ENCODE data around the gene FMO1. TPM values are rescaled to one million over a fixed set of nuclear protein-coding genes. Genes with fewer than 3 reads are reported as not detected.
"Not testable (repeated sequence)": the region's sequence is repeated elsewhere in the genome, so short reads cannot be mapped to it uniquely, and the experiment has no call there.

FMO1 gene
- polyA plus RNA-seq, 2 of the 4 experiments (the other 2 are of a cell fraction), result not detected

- Histone ChIP-seq H3K4me1 (no peaks in the 10 kb centered on the region), H3K9me3 (no peaks in the 10 kb centered on the region), H3K4me3 (no peak overlapping the region), H3K27ac (no peak overlapping the region), H3K4me2 (no peak overlapping the region)
- DNase-seq (ENCODE audit: low read depth in 1 of 2, low spot score in 1 of 2) (no peak), FAIRE-seq (no peak), ATAC-seq (no peak)
- 4% methylated on average over 4 of the region's 4 CpGs for WGBS (ENCODE audit: missing lambda C conversion rate)
- TF ChIP-seq REST (IDR thresholded peaks at IDR 0.05), result no peak
- no peak for TF ChIP-seq CTCF (IDR thresholded peaks at IDR 0.05)
- no peak for TF ChIP-seq RARB (CRISPR knock-in tag; IDR thresholded peaks at IDR 0.05)
- no peak for TF ChIP-seq NR3C1 (IDR thresholded peaks at IDR 0.05)
- TF ChIP-seq EHMT2 (IDR thresholded peaks at IDR 0.05; ENCODE audit: low read depth), result no peak
- no peak for TF ChIP-seq ESRRA (IDR thresholded peaks at IDR 0.05; ENCODE audit: borderline replicate concordance, low read length)
- TF ChIP-seq FOSL2 (IDR thresholded peaks at IDR 0.05), result no peak
- peak; percentile 16; the same call in 1 of the 2 replicates for TF ChIP-seq FOSL2 (CRISPR knock-in tag; IDR thresholded peaks at IDR 0.05)
- ChIA-PET CTCF (interaction anchor here (0.9 kb wide), 1 partner anchor 27 kb away, joined by 3 read pairs; no protein-coding TSS in a partner anchor), POLR2A (no interaction called here)
These were observed 37.9 kb downstream of the FMO1 start for GRCh38 chr1:171286032-171286705.

DNA sequence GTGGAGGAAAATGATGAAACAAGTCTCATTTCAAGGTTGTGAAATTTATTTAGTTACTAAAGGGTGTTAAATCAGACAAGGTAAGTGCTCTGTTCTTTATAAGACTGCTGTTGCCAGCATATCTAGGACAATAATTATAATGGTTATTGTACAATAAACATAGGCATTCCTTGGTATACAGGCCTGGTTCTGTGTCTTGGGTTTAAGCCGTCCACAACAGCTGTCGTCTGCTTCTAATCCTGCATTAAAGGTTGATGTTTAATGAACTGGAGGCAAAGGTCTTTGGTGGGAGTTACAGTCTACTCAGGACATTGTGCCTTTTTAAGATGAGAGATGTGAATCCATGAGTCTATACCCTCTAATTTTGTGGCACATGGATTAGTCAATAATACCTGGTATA, 42.3 kb downstream of the FMO1 start:
- Histone ChIP-seq H3K27ac (no peak overlapping the region), H3K4me3 (no peak overlapping the region), H3K4me1 (no peaks in the 10 kb centered on the region), H3K4me2 (no peak overlapping the region), H3K9me3 (no peaks in the 10 kb centered on the region)
- FAIRE-seq, result no peak
- 76% methylated on average over 2 of the region's 2 CpGs for WGBS (ENCODE audit: missing lambda C conversion rate)
- TF ChIP-seq ZC3H11A (IDR thresholded peaks at IDR 0.05), result no peak
- TF ChIP-seq CHD4 (IDR thresholded peaks at IDR 0.05; ENCODE audit: borderline replicate concordance), result no peak
- TF ChIP-seq CBX8 (IDR thresholded peaks at IDR 0.05), result no peak
- no peak for TF ChIP-seq SREBF2 (IDR thresholded peaks at IDR 0.05)
- no peak for TF ChIP-seq MAX (IDR thresholded peaks at IDR 0.05)
- no peak for TF ChIP-seq ZSCAN20 (CRISPR knock-in tag; IDR thresholded peaks at IDR 0.05)
- no peak for TF ChIP-seq CBX2 (IDR thresholded peaks at IDR 0.05; ENCODE audit: borderline replicate concordance, low read depth)
- ATAC-seq, result no peak
- ChIA-PET POLR2A (no interaction called here), CTCF (no interaction called here)
- DNase-seq (ENCODE audit: low read depth in 1 of 2, low spot score in 1 of 2), result no peak

DNA sequence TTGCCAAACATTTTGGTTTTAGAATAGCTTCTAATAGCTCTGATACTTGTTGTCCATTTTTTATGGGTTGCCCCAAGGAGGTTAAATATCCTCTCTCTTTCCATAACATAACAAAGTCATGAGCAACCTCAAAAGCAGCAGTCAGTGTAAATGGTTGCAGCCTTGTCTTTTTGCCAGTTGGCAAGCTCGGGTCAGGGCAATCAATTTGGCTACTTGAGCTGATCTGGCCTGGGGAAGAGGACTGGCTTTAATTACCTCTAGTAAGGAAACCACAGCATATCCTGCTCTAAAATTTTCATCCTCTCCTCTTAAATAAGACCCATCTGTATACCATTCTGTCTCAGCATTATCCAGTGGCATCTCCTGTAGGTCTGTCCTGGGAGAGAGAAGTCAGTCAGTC, 44.5 kb downstream of the FMO1 start:
- H3K4me3 ChIP-seq, result no peak overlapping the region
- TF ChIP-seq POLR2AphosphoS2 (conservative IDR thresholded peaks at IDR 0.05; ENCODE audit: low read length) (no peak), FOXS1 (CRISPR knock-in tag; IDR thresholded peaks at IDR 0.05) (no peak), RFX5 (IDR thresholded peaks at IDR 0.05) (no peak)
- TF ChIP-seq, protein P1, sequence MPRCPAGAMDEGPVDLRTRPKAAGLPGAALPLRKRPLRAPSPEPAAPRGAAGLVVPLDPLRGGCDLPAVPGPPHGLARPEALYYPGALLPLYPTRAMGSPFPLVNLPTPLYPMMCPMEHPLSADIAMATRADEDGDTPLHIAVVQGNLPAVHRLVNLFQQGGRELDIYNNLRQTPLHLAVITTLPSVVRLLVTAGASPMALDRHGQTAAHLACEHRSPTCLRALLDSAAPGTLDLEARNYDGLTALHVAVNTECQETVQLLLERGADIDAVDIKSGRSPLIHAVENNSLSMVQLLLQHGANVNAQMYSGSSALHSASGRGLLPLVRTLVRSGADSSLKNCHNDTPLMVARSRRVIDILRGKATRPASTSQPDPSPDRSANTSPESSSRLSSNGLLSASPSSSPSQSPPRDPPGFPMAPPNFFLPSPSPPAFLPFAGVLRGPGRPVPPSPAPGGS (IDR thresholded peaks at IDR 0.05), result no peak
- H3K4me2 ChIP-seq, result no peak overlapping the region
- DNase-seq (ENCODE audit: low read depth in 1 of 2, low spot score in 1 of 2), result no peak
- FAIRE-seq, result no peak
- no peaks in the 10 kb centered on the region for H3K4me1 ChIP-seq
- no peak for ATAC-seq
- CTCF ChIA-PET, result no interaction called here
- no peak overlapping the region for H3K27ac ChIP-seq
- WGBS (ENCODE audit: missing lambda C conversion rate), result 5% methylated on average over 1 of the region's 1 CpG
- POLR2A ChIA-PET, result no interaction called here
- no peaks in the 10 kb centered on the region for H3K9me3 ChIP-seq

- H3K27ac ChIP-seq, result not testable (repeated sequence)
- WGBS (ENCODE audit: missing lambda C conversion rate), result 35% methylated on average over 7 of the region's 7 CpGs
- CTCF ChIA-PET, result interaction anchor here (1.1 to 1.2 kb wide), 2 partner anchors 18 to 50 kb away, joined by 3 read pairs; no protein-coding TSS in a partner anchor
These were observed 47.1 kb downstream of the FMO1 start for GRCh38 chr1:171295383-171295782.

More at GRCh38 chr1:171295383-171295782, 47.1 kb downstream of the FMO1 start:
- H3K4me3 ChIP-seq; POLR2A ChIA-PET; ATAC-seq; DNase-seq (ENCODE audit: low read depth in 1 of 2, low spot score in 1 of 2); H3K4me1 ChIP-seq; H3K4me2 ChIP-seq; FAIRE-seq; H3K9me3 ChIP-seq: not testable (repeated sequence)

Data from A549 (cell line).